Panc1 (cell line): Measurements from ENCODE around the gene FOXG1.

Experiments
- POLR2AphosphoS5 ChIP-seq: IDR thresholded peaks from 2 replicates; pipeline ENCODE4 v1.6.1; 2012; ENCODE audit warnings: mild to moderate bottlenecking, low read depth, low read length, moderate library complexity
- TCF7L2 ChIP-seq: IDR thresholded peaks from 2 replicates; pipeline ENCODE4 v1.6.1; 2011; ENCODE audit warnings: mild to moderate bottlenecking, low read depth, low read length, inconsistent platforms
- TF ChIP-seq, protein P1 (sequence below): fragments of 450-650 bp; IDR thresholded peaks from 2 replicates; pipeline ENCODE4 v1.5.1; 2017; ENCODE audit warnings: mild to moderate bottlenecking
- TF ChIP-seq, protein P2 (sequence below), 2 experiments: IDR thresholded peaks; 2 replicates each; pipeline ENCODE4 v1.6.1; 2011 to 2012; ENCODE audit warnings: low read depth in 2 of 2, control low read depth in 1 of 2, low read length in 1 of 2, mild to moderate bottlenecking in 1 of 2, moderate library complexity in 1 of 2; ENCODE audit not compliant: insufficient read depth in 1 of 2

DNA sequence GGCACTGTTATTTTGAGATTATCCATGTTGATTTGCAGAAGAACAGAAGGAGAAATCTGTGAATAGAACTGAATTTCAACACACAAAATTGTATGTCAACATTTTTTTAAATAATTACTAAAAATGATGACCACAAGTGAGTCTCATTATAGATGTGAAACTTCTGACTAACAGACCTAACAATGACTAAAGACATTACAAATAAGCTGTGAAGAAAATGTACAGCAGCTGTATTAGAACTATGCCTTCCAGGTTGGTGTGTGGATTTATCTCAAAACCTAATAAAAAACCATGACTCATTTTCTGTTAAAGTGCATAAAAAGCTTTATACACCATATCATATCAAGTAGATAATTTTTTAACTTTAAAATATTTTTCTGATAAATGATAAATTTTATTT, 22.5 kb upstream of the FOXG1 start:
- TF ChIP-seq, protein P1, sequence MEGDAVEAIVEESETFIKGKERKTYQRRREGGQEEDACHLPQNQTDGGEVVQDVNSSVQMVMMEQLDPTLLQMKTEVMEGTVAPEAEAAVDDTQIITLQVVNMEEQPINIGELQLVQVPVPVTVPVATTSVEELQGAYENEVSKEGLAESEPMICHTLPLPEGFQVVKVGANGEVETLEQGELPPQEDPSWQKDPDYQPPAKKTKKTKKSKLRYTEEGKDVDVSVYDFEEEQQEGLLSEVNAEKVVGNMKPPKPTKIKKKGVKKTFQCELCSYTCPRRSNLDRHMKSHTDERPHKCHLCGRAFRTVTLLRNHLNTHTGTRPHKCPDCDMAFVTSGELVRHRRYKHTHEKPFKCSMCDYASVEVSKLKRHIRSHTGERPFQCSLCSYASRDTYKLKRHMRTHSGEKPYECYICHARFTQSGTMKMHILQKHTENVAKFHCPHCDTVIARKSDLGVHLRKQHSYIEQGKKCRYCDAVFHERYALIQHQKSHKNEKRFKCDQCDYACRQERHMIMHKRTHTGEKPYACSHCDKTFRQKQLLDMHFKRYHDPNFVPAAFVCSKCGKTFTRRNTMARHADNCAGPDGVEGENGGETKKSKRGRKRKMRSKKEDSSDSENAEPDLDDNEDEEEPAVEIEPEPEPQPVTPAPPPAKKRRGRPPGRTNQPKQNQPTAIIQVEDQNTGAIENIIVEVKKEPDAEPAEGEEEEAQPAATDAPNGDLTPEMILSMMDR = no peak
- TF ChIP-seq POLR2AphosphoS5 (no peak), TCF7L2 (no peak)
- TF ChIP-seq, protein P2, sequence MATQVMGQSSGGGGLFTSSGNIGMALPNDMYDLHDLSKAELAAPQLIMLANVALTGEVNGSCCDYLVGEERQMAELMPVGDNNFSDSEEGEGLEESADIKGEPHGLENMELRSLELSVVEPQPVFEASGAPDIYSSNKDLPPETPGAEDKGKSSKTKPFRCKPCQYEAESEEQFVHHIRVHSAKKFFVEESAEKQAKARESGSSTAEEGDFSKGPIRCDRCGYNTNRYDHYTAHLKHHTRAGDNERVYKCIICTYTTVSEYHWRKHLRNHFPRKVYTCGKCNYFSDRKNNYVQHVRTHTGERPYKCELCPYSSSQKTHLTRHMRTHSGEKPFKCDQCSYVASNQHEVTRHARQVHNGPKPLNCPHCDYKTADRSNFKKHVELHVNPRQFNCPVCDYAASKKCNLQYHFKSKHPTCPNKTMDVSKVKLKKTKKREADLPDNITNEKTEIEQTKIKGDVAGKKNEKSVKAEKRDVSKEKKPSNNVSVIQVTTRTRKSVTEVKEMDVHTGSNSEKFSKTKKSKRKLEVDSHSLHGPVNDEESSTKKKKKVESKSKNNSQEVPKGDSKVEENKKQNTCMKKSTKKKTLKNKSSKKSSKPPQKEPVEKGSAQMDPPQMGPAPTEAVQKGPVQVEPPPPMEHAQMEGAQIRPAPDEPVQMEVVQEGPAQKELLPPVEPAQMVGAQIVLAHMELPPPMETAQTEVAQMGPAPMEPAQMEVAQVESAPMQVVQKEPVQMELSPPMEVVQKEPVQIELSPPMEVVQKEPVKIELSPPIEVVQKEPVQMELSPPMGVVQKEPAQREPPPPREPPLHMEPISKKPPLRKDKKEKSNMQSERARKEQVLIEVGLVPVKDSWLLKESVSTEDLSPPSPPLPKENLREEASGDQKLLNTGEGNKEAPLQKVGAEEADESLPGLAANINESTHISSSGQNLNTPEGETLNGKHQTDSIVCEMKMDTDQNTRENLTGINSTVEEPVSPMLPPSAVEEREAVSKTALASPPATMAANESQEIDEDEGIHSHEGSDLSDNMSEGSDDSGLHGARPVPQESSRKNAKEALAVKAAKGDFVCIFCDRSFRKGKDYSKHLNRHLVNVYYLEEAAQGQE (IDR thresholded peaks at IDR 0.05; ENCODE audit: insufficient read depth in 1 of 2, low read depth in 2 of 2, low read length in 1 of 2) = no peak
